ENCODE measurements around the gene SCRN1. TPM values are rescaled to one million over a fixed set of nuclear protein-coding genes. Genes with fewer than 3 reads are reported as not detected.

Gene SCRN1
- total and polyA plus RNA-seq, 2 of the 13 experiments (the other 11 are each of a cell fraction or from before 2014, with no cell fraction given): 43.2 to 49.8 TPM

DNA sequence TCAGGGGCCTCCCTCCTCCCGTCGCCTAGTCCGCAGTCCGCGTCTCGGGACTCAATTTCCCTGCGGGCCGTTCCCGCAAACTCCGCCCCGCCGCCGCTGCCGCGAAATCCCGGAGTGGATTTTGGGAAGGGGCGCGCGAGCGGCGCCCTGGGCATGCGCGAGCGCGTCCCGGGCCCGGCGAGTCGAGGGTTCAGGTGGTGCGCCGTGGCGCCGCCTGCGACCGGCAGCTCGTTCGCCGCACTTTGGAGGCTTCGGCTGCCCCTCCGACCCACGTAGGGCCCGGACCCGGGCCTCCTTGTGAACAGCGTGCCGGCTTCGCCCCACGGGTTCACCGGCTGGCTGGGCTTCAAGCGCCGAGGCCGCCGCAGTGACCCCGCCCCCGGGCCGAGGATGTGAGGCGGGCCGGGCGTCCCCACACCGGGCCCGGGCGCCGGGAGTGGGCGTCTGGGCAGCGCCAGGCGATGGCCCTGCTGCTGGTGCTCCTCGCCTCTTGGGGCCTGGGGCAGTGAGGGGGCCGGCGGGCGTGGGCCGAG lies 38.7 kb upstream of the SCRN1 start, which contains the start of gene PLEKHA8 (continued):
- TF ChIP-seq CCAR2 (optimal IDR thresholded peaks at IDR 0.05; ENCODE audit: low read depth, low read length): peak; percentile 72
- TF ChIP-seq JUND (CRISPR knock-in tag; IDR thresholded peaks at IDR 0.05): no peak
- TF ChIP-seq XRCC5 (optimal IDR thresholded peaks at IDR 0.05; ENCODE audit: low read length): peak; percentile 91
- TF ChIP-seq EEA1 (CRISPR knock-in tag; IDR thresholded peaks at IDR 0.05; ENCODE audit: borderline replicate concordance): peak; percentile 35; the same call in 1 of the 2 replicates
- TF ChIP-seq ZNF121 (CRISPR knock-in tag; IDR thresholded peaks at IDR 0.05): no peak
- TF ChIP-seq, protein P1, sequence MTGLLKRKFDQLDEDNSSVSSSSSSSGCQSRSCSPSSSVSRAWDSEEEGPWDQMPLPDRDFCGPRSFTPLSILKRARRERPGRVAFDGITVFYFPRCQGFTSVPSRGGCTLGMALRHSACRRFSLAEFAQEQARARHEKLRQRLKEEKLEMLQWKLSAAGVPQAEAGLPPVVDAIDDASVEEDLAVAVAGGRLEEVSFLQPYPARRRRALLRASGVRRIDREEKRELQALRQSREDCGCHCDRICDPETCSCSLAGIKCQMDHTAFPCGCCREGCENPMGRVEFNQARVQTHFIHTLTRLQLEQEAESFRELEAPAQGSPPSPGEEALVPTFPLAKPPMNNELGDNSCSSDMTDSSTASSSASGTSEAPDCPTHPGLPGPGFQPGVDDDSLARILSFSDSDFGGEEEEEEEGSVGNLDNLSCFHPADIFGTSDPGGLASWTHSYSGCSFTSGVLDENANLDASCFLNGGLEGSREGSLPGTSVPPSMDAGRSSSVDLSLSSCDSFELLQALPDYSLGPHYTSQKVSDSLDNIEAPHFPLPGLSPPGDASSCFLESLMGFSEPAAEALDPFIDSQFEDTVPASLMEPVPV (CRISPR knock-in tag; IDR thresholded peaks at IDR 0.05): 0 out of 2 replicates have a peak, but pooled peaks have one; percentile 19
- peak; percentile 67; the same call in 1 of the 2 replicates for TF ChIP-seq ZNF709 (CRISPR knock-in tag; IDR thresholded peaks at IDR 0.05)
- TF ChIP-seq NONO (IDR thresholded peaks at IDR 0.05): no peak
- peak; percentile 66 for TF ChIP-seq NONO (CRISPR knock-in tag; conservative IDR thresholded peaks at IDR 0.05)
- no peak for TF ChIP-seq ZNF839 (CRISPR knock-in tag; IDR thresholded peaks at IDR 0.05; ENCODE audit: borderline replicate concordance)
- no peak for TF ChIP-seq SNRNP70 (IDR thresholded peaks at IDR 0.05; ENCODE audit: low read depth, low read length)
- TF ChIP-seq ZNF749 (CRISPR knock-in tag; IDR thresholded peaks at IDR 0.05; ENCODE audit: borderline replicate concordance): no peak; the same call in none of the 2 replicates
- TF ChIP-seq MAFK (conservative IDR thresholded peaks at IDR 0.05 in 1 of 2, IDR thresholded peaks at IDR 0.05 in 1 of 2; ENCODE audit: low read length in 2 of 2): no peak
- no peak; the same call in 1 of the 2 replicates for TF ChIP-seq KDM5A (IDR thresholded peaks at IDR 0.05; ENCODE audit: borderline replicate concordance, low read length)
- peak; percentile 43; the same call in 1 of the 2 replicates for TF ChIP-seq ZBTB38 (CRISPR knock-in tag; IDR thresholded peaks at IDR 0.05)
- no peak for TF ChIP-seq ZKSCAN1 (IDR thresholded peaks at IDR 0.05; ENCODE audit: low read length)
- TF ChIP-seq, protein P2, sequence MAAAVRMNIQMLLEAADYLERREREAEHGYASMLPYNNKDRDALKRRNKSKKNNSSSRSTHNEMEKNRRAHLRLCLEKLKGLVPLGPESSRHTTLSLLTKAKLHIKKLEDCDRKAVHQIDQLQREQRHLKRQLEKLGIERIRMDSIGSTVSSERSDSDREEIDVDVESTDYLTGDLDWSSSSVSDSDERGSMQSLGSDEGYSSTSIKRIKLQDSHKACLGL (CRISPR knock-in tag; IDR thresholded peaks at IDR 0.05): 0 out of 2 replicates have a peak, but pooled peaks have one; percentile 62
- peak; percentile 66; the same call in 1 of the 2 replicates for TF ChIP-seq ZNF670 (CRISPR knock-in tag; IDR thresholded peaks at IDR 0.05; ENCODE audit: borderline replicate concordance)
- peak; percentile 46; the same call in 1 of the 2 replicates for TF ChIP-seq NFKB2 (CRISPR knock-in tag; IDR thresholded peaks at IDR 0.05; ENCODE audit: borderline replicate concordance)
- no peak for TF ChIP-seq SAFB2 (CRISPR knock-in tag; IDR thresholded peaks at IDR 0.05; ENCODE audit: borderline replicate concordance, low read depth)
- no peak for TF ChIP-seq KLF13 (CRISPR knock-in tag; IDR thresholded peaks at IDR 0.05)
- TF ChIP-seq, protein P3, sequence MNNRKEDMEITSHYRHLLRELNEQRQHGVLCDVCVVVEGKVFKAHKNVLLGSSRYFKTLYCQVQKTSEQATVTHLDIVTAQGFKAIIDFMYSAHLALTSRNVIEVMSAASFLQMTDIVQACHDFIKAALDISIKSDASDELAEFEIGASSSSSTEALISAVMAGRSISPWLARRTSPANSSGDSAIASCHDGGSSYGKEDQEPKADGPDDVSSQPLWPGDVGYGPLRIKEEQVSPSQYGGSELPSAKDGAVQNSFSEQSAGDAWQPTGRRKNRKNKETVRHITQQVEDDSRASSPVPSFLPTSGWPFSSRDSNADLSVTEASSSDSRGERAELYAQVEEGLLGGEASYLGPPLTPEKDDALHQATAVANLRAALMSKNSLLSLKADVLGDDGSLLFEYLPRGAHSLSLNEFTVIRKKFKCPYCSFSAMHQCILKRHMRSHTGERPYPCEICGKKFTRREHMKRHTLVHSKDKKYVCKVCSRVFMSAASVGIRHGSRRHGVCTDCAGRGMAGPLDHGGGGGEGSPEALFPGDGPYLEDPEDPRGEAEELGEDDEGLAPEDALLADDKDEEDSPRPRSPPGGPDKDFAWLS (CRISPR knock-in tag; IDR thresholded peaks at IDR 0.05; ENCODE audit: borderline replicate concordance): 0 out of 2 replicates have a peak, but pooled peaks have one; percentile 39
- TF ChIP-seq DPF2 (CRISPR knock-in tag; IDR thresholded peaks at IDR 0.05; ENCODE audit: borderline replicate concordance, low read depth): no peak
- TF ChIP-seq TCF12 (IDR thresholded peaks at IDR 0.05): no peak
- peak; percentile 89; the same call in 1 of the 2 replicates for TF ChIP-seq TCF12 (CRISPR knock-in tag; IDR thresholded peaks at IDR 0.05)
- TF ChIP-seq, protein P4, sequence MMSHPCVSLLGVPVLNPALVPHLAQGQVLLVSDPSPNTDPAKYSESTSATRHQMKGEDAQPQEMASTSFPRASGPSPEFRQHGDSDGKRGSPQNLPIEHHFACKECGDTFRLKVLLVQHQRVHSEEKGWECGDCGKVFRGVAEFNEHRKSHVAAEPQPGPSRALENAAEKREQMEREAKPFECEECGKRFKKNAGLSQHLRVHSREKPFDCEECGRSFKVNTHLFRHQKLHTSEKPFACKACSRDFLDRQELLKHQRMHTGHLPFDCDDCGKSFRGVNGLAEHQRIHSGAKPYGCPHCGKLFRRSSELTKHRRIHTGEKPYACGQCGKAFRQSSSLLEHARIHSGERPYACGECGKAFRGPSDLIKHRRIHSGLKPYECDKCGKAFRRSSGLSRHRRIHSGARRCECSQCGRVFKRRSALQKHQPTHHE (CRISPR knock-in tag; IDR thresholded peaks at IDR 0.05; ENCODE audit: borderline replicate concordance): no peak

Data from HepG2 (cell line).